K562 (cell line): ENCODE measurements around the gene TIMP1. TPM values are rescaled to one million over a fixed set of nuclear protein-coding genes. Genes with fewer than 3 reads are reported as not detected.
A peak's percentile ranks its signal among the peaks of the same experiment; 100 is the strongest.

ENCODE experiments used
- ATAC-seq: fragments of 200-7000 bp; cut with Tn5 transposase; 3 replicates; pipeline ENCODE4 v1.9.1; 2020; ENCODE audit warnings: moderate library complexity
- BruUV-seq: library from RNA; stranded (reverse); fragments of 400-500 nt; replicated peaks from 2 replicates; lab custom pipeline; 2021; lab: Mats Ljungman, UMichigan
- CTCF ChIA-PET: fragments of 300-600 bp; formaldehyde crosslinking; extraction: SDS; loops from one replicate; lab custom pipeline; 2021; ENCODE audit warnings: low intra/inter-chr PET ratio; lab: Yijun Ruan, JAX
- POLR2A ChIA-PET: fragments of 300-600, 350-650 bp; sonication (Branson Sonifier 250); formaldehyde crosslinking; extraction: SDS; loops from one replicate; lab custom pipeline; 2021; ENCODE audit warnings: antibody characterized with exemption, inconsistent platforms; lab: Yijun Ruan, JAX
- DNase-seq, 4 experiments: peaks; one replicate each; pipeline versions ENCODE4 v3.0.0 to v3.0.0-alpha.2; 2011 to 2018; ENCODE audit warnings: low spot score in 3 of 4, mixed read lengths in 3 of 4; ENCODE audit errors: extremely low read depth in 1 of 4
- FAIRE-seq: peaks from 2 replicates; lab custom pipeline; 2011; peaks lifted over from hg19 to GRCh38; lab: Jason Lieb, UNC
- H2AFZ ChIP-seq: 2 replicates; pipeline ENCODE4 v1.6.0; 2011; ENCODE audit warnings: low read depth, low read length, control low read depth, inconsistent platforms
- H3K27ac ChIP-seq: fragments of 200-600 bp; 3 replicates; pipeline ENCODE4 v1.8.0; 2011; ENCODE audit warnings: low read depth, mild to moderate bottlenecking, control low read depth, inconsistent platforms, low read length, moderate library complexity, mixed read lengths; ENCODE audit errors: extremely low read depth
- H3K27me3 ChIP-seq, 2 experiments: fragments of 300-600 bp in 1 of 2; 2 replicates in 1 of 2; 3 replicates in 1 of 2; pipeline versions ENCODE4 v1.6.0 to v1.8.0; 2011; ENCODE audit warnings: inconsistent platforms in 2 of 2, low read length in 2 of 2, mild to moderate bottlenecking in 1 of 2, mixed read lengths in 1 of 2, moderate library complexity in 1 of 2; ENCODE audit not compliant: control insufficient read depth in 2 of 2, insufficient read depth in 2 of 2
- H3K36me3 ChIP-seq: fragments of 300-600 bp; 3 replicates; pipeline ENCODE4 v1.8.0; 2011; ENCODE audit warnings: mild to moderate bottlenecking, low read length, inconsistent platforms; ENCODE audit not compliant: control insufficient read depth, insufficient read depth
- H3K4me1 ChIP-seq, 2 experiments: fragments of 200-600 bp in 1 of 2; replicated peaks in 1 of 2; 2 replicates in 1 of 2; 3 replicates in 1 of 2; pipeline versions ENCODE4 v1.5.1 to v1.8.0; 2011; ENCODE audit warnings: inconsistent platforms in 2 of 2, low read length in 2 of 2, mild to moderate bottlenecking in 1 of 2, mixed read lengths in 1 of 2, moderate library complexity in 1 of 2; ENCODE audit not compliant: control insufficient read depth in 2 of 2, insufficient read depth in 2 of 2
- H3K4me2 ChIP-seq: 2 replicates; pipeline ENCODE4 v1.6.1; 2011; ENCODE audit warnings: low read length, control low read depth, inconsistent platforms, mixed read lengths; ENCODE audit not compliant: insufficient read depth
- H3K4me3 ChIP-seq: fragments of 200-600 bp; sonication (generic), shearing (Covaris generic); 2 replicates; pipeline ENCODE4 v1.5.1; 2016; ENCODE audit warnings: control low read depth, inconsistent platforms
- H3K79me2 ChIP-seq: fragments of 200-600 bp; 3 replicates; pipeline ENCODE4 v1.8.0; 2011; ENCODE audit warnings: low read length, inconsistent platforms; ENCODE audit not compliant: control insufficient read depth, insufficient read depth
- H3K9ac ChIP-seq, 2 experiments: 2 replicates each; pipeline versions ENCODE4 v1.6.0 to v1.6.1; 2011; ENCODE audit warnings: low read depth in 2 of 2, low read length in 2 of 2, control low read depth in 1 of 2, inconsistent platforms in 1 of 2, mild to moderate bottlenecking in 1 of 2, mixed read lengths in 1 of 2; ENCODE audit not compliant: insufficient read depth in 1 of 2
- H3K9me1 ChIP-seq: one replicate; pipeline ENCODE4 v1.6.0; 2011; ENCODE audit warnings: inconsistent platforms, mild to moderate bottlenecking, low read length, moderate library complexity; ENCODE audit not compliant: control insufficient read depth, insufficient read depth
- H3K9me3 ChIP-seq: replicated peaks from 2 replicates; pipeline ENCODE4 v1.5.1; 2011; ENCODE audit warnings: low read depth, low read length, inconsistent platforms; ENCODE audit not compliant: control insufficient read depth, insufficient read depth
- H4K20me1 ChIP-seq: replicated peaks from 2 replicates; pipeline ENCODE4 v1.6.1; 2011; ENCODE audit warnings: low read length, inconsistent platforms, mixed read lengths; ENCODE audit not compliant: control insufficient read depth, insufficient read depth
- GTF2E2 ChIP-seq: fragments of 200-800 bp; sonication (Bioruptor generic); IDR thresholded peaks from 2 replicates; pipeline ENCODE4 v1.6.1; 2016; ENCODE audit warnings: missing genetic modification characterization, missing compliant biosample characterization
- KDM5B ChIP-seq: fragments of 200-600 bp; sonication (generic); IDR thresholded peaks from 2 replicates; pipeline ENCODE4 v1.6.1; 2012; ENCODE audit warnings: low read depth, mild to moderate bottlenecking, moderate library complexity, low read length, control low read depth, inconsistent platforms; ENCODE audit not compliant: insufficient replicate concordance
- NCOA1 ChIP-seq: fragments of 450-650 bp; IDR thresholded peaks from 2 replicates; pipeline ENCODE4 v1.6.1; 2016; ENCODE audit warnings: low read depth
- POLR2A ChIP-seq: fragments of 450-650 bp; conservative IDR thresholded peaks from 2 replicates; pipeline ENCODE4 v1.6.1; 2016
- POLR2AphosphoS2 ChIP-seq: IDR thresholded peaks from 2 replicates; pipeline ENCODE4 v1.6.1; 2012; ENCODE audit warnings: low read length, improper control_type of control experiment
- POLR2AphosphoS5 ChIP-seq: IDR thresholded peaks from 2 replicates; pipeline ENCODE4 v1.6.1; 2011; ENCODE audit warnings: mild to moderate bottlenecking, low read depth, low read length, moderate library complexity; ENCODE audit not compliant: control insufficient read depth, insufficient read depth
- POLR2B ChIP-seq: fragments of 450-650 bp; IDR thresholded peaks from 2 replicates; pipeline ENCODE4 v1.6.1; 2018; ENCODE audit warnings: low read depth; ENCODE audit not compliant: partially characterized antibody
- SUPT5H ChIP-seq: fragments of 450-650 bp; IDR thresholded peaks from 2 replicates; pipeline ENCODE4 v1.6.1; 2016
- ZNF174 ChIP-seq: fragments of 250-450 bp; sonication (Bioruptor Pico); IDR thresholded peaks from 2 replicates; pipeline ENCODE4 v1.4.0; 2020; ENCODE audit warnings: mild to moderate bottlenecking
- ZNF77 ChIP-seq: fragments of 250-450 bp; sonication (Bioruptor Pico); IDR thresholded peaks from 2 replicates; pipeline ENCODE4 v1.5.0; 2020
- whole genome bisulfite sequencing: fragments of 100-300 bp; shearing (Covaris generic); methylation state at CpG from one replicate; pipeline ENCODE4 v1.1.6; 2016; ENCODE audit warnings: low coverage, mixed read lengths; ENCODE audit not compliant: insufficient coverage; ENCODE audit errors: missing lambda C conversion rate; 5-methylcytosine and 5-hydroxymethylcytosine counted together
- in situ Hi-C: fragments of 300-500 bp; cut with MboI; formaldehyde crosslinking; loops from 4 replicates; pipeline ENCODE4 v1.15.0; 2018; ENCODE audit warnings: inconsistent platforms, mixed read lengths
- intact Hi-C: fragments of 100-400 bp; cut with micrococcal nuclease; formaldehyde crosslinking; loops from 2 replicates; pipeline ENCODE4 v1.14.2; 2022
- polyA plus RNA-seq, 8 experiments: library from polyadenylated mRNA; depleted of rRNA in 4 of 8; stranded (reverse) in 5 of 8; unstranded in 3 of 8; fragments of >200 nt; fragmentation: Nextera tagmentation in 2 of 8; fragmentation: Illumina TruSeq in 1 of 8; extraction: Ambion mirVana in 2 of 8; extraction: Trizol in 1 of 8; gene quantifications; 2 replicates each; pipeline versions ENCODE4 v1.2.1 to v1.2.3, GENCODE V29; 2011 to 2014; ENCODE audit warnings: inconsistent platforms in 1 of 8, missing spikeins in 1 of 8
- total RNA-seq, 7 experiments: library from RNA; depleted of rRNA in 6 of 7; stranded (reverse); fragments of >200 nt in 6 of 7; fragmentation: Illumina TruSeq in 2 of 7; extraction: Trizol in 2 of 7; gene quantifications; 2 replicates each; pipeline versions ENCODE4 v1.2.1 to v1.2.3, GENCODE V29; 2011 to 2021; ENCODE audit warnings: low replicate concordance in 1 of 7

Gene TIMP1
- total and polyA plus RNA-seq, 9 of the 15 experiments (the other 6 are each of a cell fraction or from before 2014, with no cell fraction given) = 115 to 699 (median 273) TPM

GRCh38 chrX:47587091-47587891 lies 5.1 kb downstream of the TIMP1 start:
- peaks cover 6 to 17% of the 10 kb centered on the region in 2 experiments; a peak in 4 of 5 replicates for H3K4me1 ChIP-seq
- in situ Hi-C loops = no loop called here
- 27% methylated on average over 3 of the region's 4 CpGs for WGBS
- peaks cover 36% of the 10 kb centered on the region; the same call in 2 of the 3 replicates for H3K36me3 ChIP-seq
- CTCF ChIA-PET = no interaction called here
- ATAC-seq = no peak; the same call in 1 of the 3 replicates
- H3K9me1 ChIP-seq = no peaks in the 10 kb centered on the region
- no peaks in the 10 kb centered on the region for H3K27me3 ChIP-seq
- no TSS peak for BruUV-seq
- peak; percentile 57 for FAIRE-seq
- POLR2A ChIA-PET = no interaction called here
- no peak overlapping the region for H2AFZ ChIP-seq
- TF ChIP-seq GTF2E2 (tag) (no peak), ZNF174 (CRISPR knock-in tag) (no peak), KDM5B (peak; percentile 54), POLR2A (peak; percentile 60; the same call in 1 of the 2 replicates), POLR2B (peak; percentile 43), ZNF77 (CRISPR knock-in tag) (no peak), SUPT5H (peak; percentile 43; the same call in 1 of the 2 replicates), POLR2AphosphoS5 (peak; percentile 58; the same call in 1 of the 2 replicates), NCOA1 (no peak), POLR2AphosphoS2 (peak; percentile 95)
- no peaks in the 10 kb centered on the region for H4K20me1 ChIP-seq
- H3K27ac ChIP-seq = no peak overlapping the region
- intact Hi-C loops = no loop called here
- H3K4me2 ChIP-seq = no peak overlapping the region
- no peak overlapping the region for H3K4me3 ChIP-seq
- H3K79me2 ChIP-seq = peaks cover 22% of the 10 kb centered on the region
- H3K9me3 ChIP-seq = no peaks in the 10 kb centered on the region
- no peak overlapping the region for H3K9ac ChIP-seq
- DNase-seq = no peak
